ENCODE data around the gene RASL10A.

RASL10A gene

GRCh38 chr22:29343313-29343805 lies 27.9 kb upstream of the RASL10A start:
- Mint-ChIP-seq H3K27me3 (no peaks in the 10 kb centered on the region), H3K36me3 (peaks cover 53% of the 10 kb centered on the region), H3K9me3 (no peaks in the 10 kb centered on the region)

GRCh38 chr22:29342577-29343312 lies 27.2 kb upstream of the RASL10A start:
- H3K36me3 Mint-ChIP-seq: peaks cover 53% of the 10 kb centered on the region
- H3K27ac Mint-ChIP-seq: no peak overlapping the region
- no peak overlapping the region for H3K4me3 Mint-ChIP-seq
- no peaks in the 10 kb centered on the region for H3K27me3 Mint-ChIP-seq
- DNase-seq: no peak
- CTCF ChIA-PET: no interaction called here
- no peaks in the 10 kb centered on the region for H3K4me1 Mint-ChIP-seq
- no peaks in the 10 kb centered on the region for H3K9me3 Mint-ChIP-seq

More at GRCh38 chr22:29343313-29343805, 27.9 kb upstream of the RASL10A start:
- Mint-ChIP-seq H3K4me1 (no peaks in the 10 kb centered on the region), H3K4me3 (no peak overlapping the region), H3K27ac (no peak overlapping the region)
- CTCF ChIA-PET: no interaction called here
- DNase-seq: no peak

- CTCF ChIA-PET: no interaction called here
- no peak for DNase-seq
- Mint-ChIP-seq H3K4me3 (no peak overlapping the region), H3K4me1 (no peaks in the 10 kb centered on the region), H3K27ac (no peak overlapping the region), H3K36me3 (peaks cover 49% of the 10 kb centered on the region), H3K27me3 (no peaks in the 10 kb centered on the region), H3K9me3 (no peaks in the 10 kb centered on the region)
These were observed 26.7 kb upstream of the RASL10A start for GRCh38 chr22:29342177-29342576.

- no peak overlapping the region for H3K4me3 Mint-ChIP-seq
- CTCF ChIA-PET: no interaction called here
- DNase-seq: no peak
- no peaks in the 10 kb centered on the region for H3K4me1 Mint-ChIP-seq
- H3K27me3 Mint-ChIP-seq: no peaks in the 10 kb centered on the region
- H3K9me3 Mint-ChIP-seq: no peaks in the 10 kb centered on the region
- no peak overlapping the region for H3K27ac Mint-ChIP-seq
- peaks cover 49% of the 10 kb centered on the region for H3K36me3 Mint-ChIP-seq
These were observed 26.3 kb upstream of the RASL10A start for GRCh38 chr22:29341849-29342127.

- no peaks in the 10 kb centered on the region for H3K9me3 Mint-ChIP-seq
- H3K27me3 Mint-ChIP-seq: no peaks in the 10 kb centered on the region
- CTCF ChIA-PET: no interaction called here
- H3K4me1 Mint-ChIP-seq: no peaks in the 10 kb centered on the region
- DNase-seq: no peak
- H3K27ac Mint-ChIP-seq: no peak overlapping the region
- H3K4me3 Mint-ChIP-seq: no peak overlapping the region
- peaks cover 48% of the 10 kb centered on the region for H3K36me3 Mint-ChIP-seq
These were observed 25.8 kb upstream of the RASL10A start for GRCh38 chr22:29341056-29341848.

GRCh38 chr22:29340566-29340965 lies 25.1 kb upstream of the RASL10A start:
- Mint-ChIP-seq H3K27ac (no peak overlapping the region), H3K4me3 (no peak overlapping the region), H3K9me3 (no peaks in the 10 kb centered on the region), H3K4me1 (no peaks in the 10 kb centered on the region), H3K27me3 (no peaks in the 10 kb centered on the region), H3K36me3 (peaks cover 48% of the 10 kb centered on the region)
- CTCF ChIA-PET: no interaction called here
- no peak for DNase-seq

- Mint-ChIP-seq H3K27ac (no peak overlapping the region), H3K9me3 (no peaks in the 10 kb centered on the region), H3K4me3 (no peak overlapping the region), H3K4me1 (no peaks in the 10 kb centered on the region), H3K36me3 (peaks cover 50% of the 10 kb centered on the region), H3K27me3 (no peaks in the 10 kb centered on the region)
- CTCF ChIA-PET: no interaction called here
- DNase-seq: no peak
These were observed 24.1 kb upstream of the RASL10A start for GRCh38 chr22:29339381-29340235.

GRCh38 chr22:29338398-29338797 lies 22.9 kb upstream of the RASL10A start:
- Mint-ChIP-seq H3K9me3 (no peaks in the 10 kb centered on the region), H3K4me3 (no peak overlapping the region), H3K27ac (no peak overlapping the region), H3K4me1 (no peaks in the 10 kb centered on the region), H3K36me3 (peaks cover 47% of the 10 kb centered on the region), H3K27me3 (no peaks in the 10 kb centered on the region)
- no peak for DNase-seq
- CTCF ChIA-PET: interaction anchor here (0.7 kb wide), 1 partner anchor 20 kb away, joined by 3 read pairs; no protein-coding TSS in a partner anchor

GRCh38 chr22:29337631-29338284 lies 22.3 kb upstream of the RASL10A start:
- no peak for DNase-seq
- H3K36me3 Mint-ChIP-seq: peaks cover 42% of the 10 kb centered on the region
- H3K27ac Mint-ChIP-seq: no peak overlapping the region
- no peak overlapping the region for H3K4me3 Mint-ChIP-seq
- no peaks in the 10 kb centered on the region for H3K9me3 Mint-ChIP-seq
- no peaks in the 10 kb centered on the region for H3K4me1 Mint-ChIP-seq
- CTCF ChIA-PET: no interaction called here
- H3K27me3 Mint-ChIP-seq: no peaks in the 10 kb centered on the region

- CTCF ChIA-PET: no interaction called here
- no peaks in the 10 kb centered on the region for H3K9me3 Mint-ChIP-seq
- peaks cover 44% of the 10 kb centered on the region for H3K36me3 Mint-ChIP-seq
- H3K4me3 Mint-ChIP-seq: no peak overlapping the region
- no peak overlapping the region for H3K27ac Mint-ChIP-seq
- no peaks in the 10 kb centered on the region for H3K4me1 Mint-ChIP-seq
- no peak for DNase-seq
- H3K27me3 Mint-ChIP-seq: no peaks in the 10 kb centered on the region
These were observed 21.4 kb upstream of the RASL10A start for GRCh38 chr22:29336751-29337490.

GRCh38 chr22:29335656-29336055 lies 20.2 kb upstream of the RASL10A start:
- no peak for DNase-seq
- Mint-ChIP-seq H3K4me3 (no peak overlapping the region), H3K9me3 (no peaks in the 10 kb centered on the region), H3K36me3 (peaks cover 36% of the 10 kb centered on the region), H3K4me1 (no peaks in the 10 kb centered on the region), H3K27ac (no peak overlapping the region), H3K27me3 (no peaks in the 10 kb centered on the region)
- CTCF ChIA-PET: no interaction called here

GRCh38 chr22:29334696-29335344 lies 19.3 kb upstream of the RASL10A start:
- Mint-ChIP-seq H3K27me3 (no peaks in the 10 kb centered on the region), H3K27ac (no peak overlapping the region), H3K4me1 (no peaks in the 10 kb centered on the region), H3K9me3 (no peaks in the 10 kb centered on the region), H3K36me3 (peaks cover 36% of the 10 kb centered on the region), H3K4me3 (no peak overlapping the region)
- no peak for DNase-seq
- CTCF ChIA-PET: no interaction called here

GRCh38 chr22:29334148-29334547 lies 18.7 kb upstream of the RASL10A start:
- CTCF ChIA-PET: interaction anchor here (1.0 kb wide), 1 partner anchor 22 kb away, joined by 3 read pairs; no protein-coding TSS in a partner anchor
- Mint-ChIP-seq H3K9me3 (no peaks in the 10 kb centered on the region), H3K4me3 (no peak overlapping the region), H3K4me1 (no peaks in the 10 kb centered on the region), H3K36me3 (peaks cover 30% of the 10 kb centered on the region), H3K27ac (no peak overlapping the region), H3K27me3 (no peaks in the 10 kb centered on the region)
- DNase-seq: no peak
